CD4-positive, alpha-beta T cell (primary cell): ENCODE results near the gene CBX4. TPM values are rescaled to one million over a fixed set of nuclear protein-coding genes. Genes with fewer than 3 reads are reported as not detected.

Experiments used
- ATAC-seq: fragments of 200-7000 bp; cut with Tn5 transposase; one replicate; pipeline ENCODE4 v1.10.0; 2022; ENCODE audit warnings: mild to moderate bottlenecking; ENCODE audit not compliant: poor library complexity
- CTCF ChIA-PET: fragments of 350-600 bp; sonication (Branson Sonifier 250); formaldehyde crosslinking; loops from one replicate; lab custom pipeline; 2021; ENCODE audit warnings: antibody characterized with exemption, inconsistent platforms; lab: Charles Lee
- POLR2A ChIA-PET: fragments of 350-600 bp; sonication (Branson Sonifier 250); formaldehyde crosslinking; loops from one replicate; lab custom pipeline; 2021; ENCODE audit warnings: antibody characterized with exemption, inconsistent platforms; lab: Charles Lee
- DNase-seq, 14 experiments: peaks; one replicate each; pipeline ENCODE4 v3.0.0-alpha.2; 2013 to 2020; ENCODE audit warnings: mixed read lengths in 2 of 14
- H3K27ac ChIP-seq, 2 donors: one replicate each; pipeline versions ENCODE4 v1.5.1 to v1.7.0; 2013; ENCODE audit warnings: low read length in 2 of 2, low read depth in 1 of 2, mild to moderate bottlenecking in 1 of 2
- H3K27me3 ChIP-seq, 2 experiments: 1 replicate in 1 of 2; 2 replicates in 1 of 2; pipeline versions ENCODE4 v1.6.1 to v1.7.0; 2013; ENCODE audit warnings: low read length in 2 of 2, control low read depth in 1 of 2, mild to moderate bottlenecking in 1 of 2, moderate library complexity in 1 of 2; ENCODE audit not compliant: insufficient read depth in 2 of 2, control insufficient read depth in 1 of 2
- H3K36me3 ChIP-seq: one replicate; pipeline ENCODE4 v1.6.1; 2013; ENCODE audit warnings: low read length, control low read depth; ENCODE audit not compliant: insufficient read depth
- H3K4me1 ChIP-seq: one replicate; pipeline ENCODE4 v1.6.1; 2013; ENCODE audit warnings: low read length, control low read depth; ENCODE audit not compliant: insufficient read depth
- H3K4me3 ChIP-seq: one replicate; pipeline ENCODE4 v1.5.1; 2013; ENCODE audit warnings: mild to moderate bottlenecking, low read length, moderate library complexity
- H3K9me3 ChIP-seq, 2 experiments: 1 replicate in 1 of 2; 2 replicates in 1 of 2; pipeline versions ENCODE4 v1.6.1 to v1.7.0; 2013; ENCODE audit warnings: low read length in 2 of 2, mild to moderate bottlenecking in 2 of 2, control low read depth in 1 of 2, moderate library complexity in 1 of 2; ENCODE audit not compliant: control insufficient read depth in 1 of 2, insufficient read depth in 1 of 2
- H3K27ac Mint-ChIP-seq: one replicate; pipeline ENCODE4 v1.8.0; 2020; ENCODE audit warnings: mixed read lengths
- H3K27me3 Mint-ChIP-seq: one replicate; pipeline ENCODE4 v1.8.0; 2021; ENCODE audit warnings: mixed read lengths
- H3K36me3 Mint-ChIP-seq: one replicate; pipeline ENCODE4 v1.8.0; 2021; ENCODE audit warnings: low read depth, mixed read lengths
- H3K4me1 Mint-ChIP-seq: one replicate; pipeline ENCODE4 v1.8.0; 2021; ENCODE audit warnings: low read depth, mixed read lengths
- H3K4me3 Mint-ChIP-seq: one replicate; pipeline ENCODE4 v1.8.0; 2020; ENCODE audit warnings: mild to moderate bottlenecking, mixed read lengths
- H3K9me3 Mint-ChIP-seq: one replicate; pipeline ENCODE4 v1.8.0; 2020; ENCODE audit warnings: mixed read lengths
- CTCF ChIP-seq: fragments of 200-600 bp; IDR thresholded peaks from one replicate; pipeline ENCODE4 v1.8.0; 2022; ENCODE audit warnings: antibody characterized with exemption, mild to moderate bottlenecking
- intact Hi-C, 2 experiments: fragments of 100-400 bp; cut with DNase I in 1 of 2; cut with micrococcal nuclease in 1 of 2; formaldehyde crosslinking; loops; one replicate each; pipeline versions ENCODE4 v1.15.1 to v1.9.0; 2023 to 2025; cut with DNase I, micrococcal nuclease
- total RNA-seq, 174 experiments: library from RNA in 2 of 174; stranded (reverse) in 2 of 174; gene quantifications; one replicate each; pipeline ENCODE4 v1.2.3 and lab custom pipeline; 2021 to 2026

CBX4 gene
- total RNA-seq, 2 experiments from 2014 or later, result 196 to 202 TPM

- Histone ChIP-seq H3K4me3 (no peak overlapping the region), H3K4me1 (peaks cover 32% of the 10 kb centered on the region), H3K27me3 (peaks cover 63 to 84% of the 10 kb centered on the region in 2 experiments), H3K9me3 (peaks cover 0 to 32% of the 10 kb centered on the region in 2 experiments), H3K27ac (no peak overlapping the region), H3K36me3 (no peaks in the 10 kb centered on the region)
- intact Hi-C loops, result loop anchor here in 1 of 2 experiments (1.0 kb wide), 1 partner anchor 127 kb away; no protein-coding TSS in a partner anchor
- no peaks in the 10 kb centered on the region for H3K9me3 Mint-ChIP-seq
- no peak for DNase-seq
- H3K27me3 Mint-ChIP-seq, result peaks cover 70% of the 10 kb centered on the region
- ATAC-seq, result no peak
- H3K27ac Mint-ChIP-seq, result no peak overlapping the region
- no peak overlapping the region for H3K4me3 Mint-ChIP-seq
- peaks cover 3% of the 10 kb centered on the region for H3K36me3 Mint-ChIP-seq
- ChIA-PET CTCF (interaction anchor here (1.0 to 1.8 kb wide), 8 partner anchors 14 to 219 kb away, joined by 3 to 7 read pairs (median 4); partner anchors contain the start of gene CBX4), POLR2A (interaction anchor here (1.2 kb wide), 2 partner anchors 10 to 50 kb away, joined by 4 read pairs; partner anchors contain the start of gene CBX4)
- H3K4me1 Mint-ChIP-seq, result peaks cover 9% of the 10 kb centered on the region
- no peak for TF ChIP-seq CTCF
Measured at GRCh38 chr17:79788989-79789942, 50.0 kb downstream of the CBX4 start.

- H3K36me3 Mint-ChIP-seq, result no peaks in the 10 kb centered on the region
- H3K9me3 Mint-ChIP-seq, result no peaks in the 10 kb centered on the region
- no peak overlapping the region for H3K4me3 ChIP-seq
Measured at GRCh38 chr17:79788455-79788854, 50.8 kb downstream of the CBX4 start.

More at GRCh38 chr17:79788455-79788854, 50.8 kb downstream of the CBX4 start:
- peaks cover 32% of the 10 kb centered on the region for H3K4me1 ChIP-seq
- intact Hi-C loops, result no loop called here
- POLR2A ChIA-PET, result interaction anchor here (1.2 kb wide), 2 partner anchors 9 to 51 kb away, joined by 4 read pairs; partner anchors contain the start of gene CBX4
- no peak for TF ChIP-seq CTCF
- no peak overlapping the region for H3K27ac ChIP-seq
- Mint-ChIP-seq H3K27ac (no peak overlapping the region), H3K4me3 (no peak overlapping the region), H3K4me1 (peaks cover 9% of the 10 kb centered on the region), H3K27me3 (peaks cover 67% of the 10 kb centered on the region)
- CTCF ChIA-PET, result interaction anchor here (1.2 to 1.8 kb wide), 6 partner anchors 13 to 51 kb away, joined by 3 to 7 read pairs (median 4); partner anchors contain the start of gene CBX4
- H3K9me3 ChIP-seq, result peaks cover 0 to 37% of the 10 kb centered on the region in 2 experiments
- no peaks in the 10 kb centered on the region for H3K36me3 ChIP-seq
- no peak for ATAC-seq
- peaks cover 68 to 83% of the 10 kb centered on the region in 2 experiments for H3K27me3 ChIP-seq
- DNase-seq, result no peak
